Trophoblast cell (in vitro differentiated cells and primary cell): ENCODE results near the gene CLEC2D.

ENCODE experiments used
- DNase-seq, 2 donors: peaks; one replicate each; pipeline ENCODE4 v3.0.0-alpha.2; 2016
- H2AFZ ChIP-seq: 2 replicates; pipeline ENCODE4 v1.6.1; 2013; ENCODE audit warnings: low read length, moderate library complexity, mild to moderate bottlenecking; ENCODE audit not compliant: insufficient read depth, poor library complexity
- H2AK5ac ChIP-seq: 2 replicates; pipeline ENCODE4 v1.6.1; 2013; ENCODE audit warnings: mild to moderate bottlenecking, low read length
- H2BK120ac ChIP-seq: 2 replicates; pipeline ENCODE4 v1.6.1; 2013; ENCODE audit warnings: low read length, mild to moderate bottlenecking, moderate library complexity; ENCODE audit not compliant: insufficient read depth, poor library complexity
- H2BK12ac ChIP-seq: 2 replicates; pipeline ENCODE4 v1.6.1; 2013; ENCODE audit warnings: mild to moderate bottlenecking, low read length, moderate library complexity
- H2BK5ac ChIP-seq: 2 replicates; pipeline ENCODE4 v1.6.1; 2013; ENCODE audit warnings: low read length, low read depth, moderate library complexity, mild to moderate bottlenecking; ENCODE audit not compliant: poor library complexity
- H3K14ac ChIP-seq: 2 replicates; pipeline ENCODE4 v1.6.1; 2013; ENCODE audit warnings: mild to moderate bottlenecking, low read length
- H3K18ac ChIP-seq: 2 replicates; pipeline ENCODE4 v1.6.1; 2013; ENCODE audit warnings: mild to moderate bottlenecking, low read length
- H3K23ac ChIP-seq: 2 replicates; pipeline ENCODE4 v1.6.1; 2013; ENCODE audit warnings: low read length
- H3K27ac ChIP-seq: 2 replicates; pipeline ENCODE4 v1.5.1; 2013; ENCODE audit warnings: low read depth, mild to moderate bottlenecking, inconsistent platforms, low read length, moderate library complexity
- H3K27me3 ChIP-seq: 2 replicates; pipeline ENCODE4 v1.6.1; 2013; ENCODE audit warnings: inconsistent platforms, mild to moderate bottlenecking, low read length, moderate library complexity; ENCODE audit not compliant: insufficient read depth
- H3K36me3 ChIP-seq, 2 experiments: 1 replicate in 1 of 2; 2 replicates in 1 of 2; pipeline ENCODE4 v1.6.1; 2013; ENCODE audit warnings: low read length in 2 of 2, mild to moderate bottlenecking in 2 of 2, moderate library complexity in 1 of 2; ENCODE audit not compliant: insufficient read depth in 2 of 2, control insufficient read depth in 1 of 2
- H3K4ac ChIP-seq: 2 replicates; pipeline ENCODE4 v1.6.1; 2013; ENCODE audit warnings: low read depth, mild to moderate bottlenecking, low read length, moderate library complexity
- H3K4me1 ChIP-seq, 2 experiments: 1 replicate in 1 of 2; 2 replicates in 1 of 2; pipeline ENCODE4 v1.6.1; 2013; ENCODE audit warnings: low read length in 2 of 2, mild to moderate bottlenecking in 2 of 2, moderate library complexity in 1 of 2; ENCODE audit not compliant: insufficient read depth in 2 of 2, control insufficient read depth in 1 of 2
- H3K4me2 ChIP-seq: 2 replicates; pipeline ENCODE4 v1.6.1; 2013; ENCODE audit warnings: inconsistent platforms, mild to moderate bottlenecking, low read length, moderate library complexity
- H3K4me3 ChIP-seq: 2 replicates; pipeline ENCODE4 v1.5.1; 2013; ENCODE audit warnings: mild to moderate bottlenecking, low read depth, low read length, inconsistent platforms
- H3K79me1 ChIP-seq: one replicate; pipeline ENCODE4 v1.6.1; 2013; ENCODE audit warnings: low read length
- H3K79me2 ChIP-seq: 2 replicates; pipeline ENCODE4 v1.6.1; 2013; ENCODE audit warnings: low read length, mild to moderate bottlenecking; ENCODE audit not compliant: control insufficient read depth, insufficient read depth, poor library complexity
- H3K9ac ChIP-seq: 2 replicates; pipeline ENCODE4 v1.6.1; 2013; ENCODE audit warnings: mild to moderate bottlenecking, low read length
- H3K9me3 ChIP-seq: 2 replicates; pipeline ENCODE4 v1.6.1; 2013; ENCODE audit warnings: low read depth, mild to moderate bottlenecking, control low read depth, inconsistent platforms, low read length; ENCODE audit not compliant: insufficient read depth
- H4K12ac ChIP-seq: 2 replicates; pipeline ENCODE4 v1.6.1; 2013; ENCODE audit warnings: low read depth, mild to moderate bottlenecking, low read length, moderate library complexity
- H4K8ac ChIP-seq: 2 replicates; pipeline ENCODE4 v1.6.1; 2013; ENCODE audit warnings: low read depth, mild to moderate bottlenecking, low read length, moderate library complexity
- H4K91ac ChIP-seq: one replicate; pipeline ENCODE4 v1.6.1; 2013; ENCODE audit warnings: low read depth, mild to moderate bottlenecking, low read length, moderate library complexity
- WGBS: extraction: QIAGEN DNeasy Blood & Tissue Kit; methylation state at CpG from one replicate; pipeline ENCODE4 v1.1.7; 2013; ENCODE audit warnings: missing lambda C conversion rate; ENCODE audit not compliant: insufficient read length, insufficient coverage; ENCODE audit errors: extremely low coverage; 5-methylcytosine and 5-hydroxymethylcytosine counted together

The CLEC2D gene

DNA sequence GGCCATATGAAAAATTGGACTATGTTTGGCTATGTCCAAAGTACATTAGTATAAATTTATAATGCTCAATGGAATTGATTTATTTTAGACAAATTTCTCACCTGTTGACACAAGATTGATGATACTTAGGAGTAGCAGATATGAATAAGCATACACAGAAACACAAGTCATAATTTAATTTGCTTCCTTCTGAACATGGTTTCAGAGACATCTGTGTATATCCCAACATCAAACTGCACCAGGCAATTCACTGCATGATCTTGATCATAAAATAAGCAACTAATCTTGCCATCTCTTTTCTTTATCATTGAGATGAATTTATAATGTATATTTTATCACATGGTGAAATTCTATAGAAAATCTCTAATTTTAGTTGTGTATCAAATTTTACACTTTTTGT, 59.6 kb downstream of the CLEC2D start:
- no peaks in the 10 kb centered on the region for H3K27me3 ChIP-seq
- H3K9me3 ChIP-seq: no peaks in the 10 kb centered on the region
- H3K14ac ChIP-seq: no peak overlapping the region

DNA sequence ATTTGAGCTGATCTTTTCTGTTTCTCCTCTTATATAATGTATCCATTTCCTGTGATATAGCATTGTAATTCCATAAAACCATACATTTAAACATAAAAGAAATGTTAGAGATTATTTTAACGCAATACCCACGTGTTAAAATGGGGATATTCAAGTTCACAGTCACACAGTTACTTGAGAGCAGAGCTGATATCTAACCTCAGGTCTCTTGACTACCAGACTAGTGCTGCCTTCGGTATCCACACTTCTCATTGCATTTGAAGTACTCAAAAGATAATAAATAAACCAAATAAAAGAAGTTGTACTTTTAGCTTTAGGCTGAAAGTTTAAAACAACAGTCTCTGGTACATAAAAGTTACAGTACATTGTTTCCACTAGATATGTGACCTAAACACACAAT, 60.5 kb downstream of the CLEC2D start:
- H2AFZ ChIP-seq: no peak overlapping the region
- no peak overlapping the region for H3K4me3 ChIP-seq
- WGBS: no CpG with 5 or more reads among the region's 3 CpGs
- no peaks in the 10 kb centered on the region for H3K79me2 ChIP-seq
- H3K36me3 ChIP-seq: no peaks in the 10 kb centered on the region
- DNase-seq: no peak
- H3K4me2 ChIP-seq: no peak overlapping the region
- no peak overlapping the region for H2BK120ac ChIP-seq
- H4K8ac ChIP-seq: no peak overlapping the region
- H3K4ac ChIP-seq: no peak overlapping the region
- H2BK5ac ChIP-seq: no peak overlapping the region
- H2AK5ac ChIP-seq: no peak overlapping the region
- no peak overlapping the region for H3K27ac ChIP-seq
- H3K9me3 ChIP-seq: no peaks in the 10 kb centered on the region
- no peak overlapping the region for H3K9ac ChIP-seq
- H3K79me1 ChIP-seq: no peaks in the 10 kb centered on the region
- H3K4me1 ChIP-seq: no peaks in the 10 kb centered on the region
- H3K18ac ChIP-seq: no peak overlapping the region
- H4K12ac ChIP-seq: no peak overlapping the region
- H3K14ac ChIP-seq: no peak overlapping the region
- H2BK12ac ChIP-seq: no peak overlapping the region
- no peak overlapping the region for H4K91ac ChIP-seq
- H3K27me3 ChIP-seq: no peaks in the 10 kb centered on the region
- H3K23ac ChIP-seq: no peak overlapping the region

More for the DNA sequence above, 59.6 kb downstream of the CLEC2D start:
- no peak overlapping the region for H4K12ac ChIP-seq
- no peak overlapping the region for H3K27ac ChIP-seq
- no peak overlapping the region for H3K4ac ChIP-seq
- H4K91ac ChIP-seq: no peak overlapping the region
- H2BK12ac ChIP-seq: no peak overlapping the region
- no peaks in the 10 kb centered on the region for H3K79me1 ChIP-seq
- H3K18ac ChIP-seq: no peak overlapping the region
- no peak overlapping the region for H2BK120ac ChIP-seq
- DNase-seq: no peak
- no peak overlapping the region for H3K9ac ChIP-seq
- H2AK5ac ChIP-seq: no peak overlapping the region
- H3K4me3 ChIP-seq: no peak overlapping the region
- no peak overlapping the region for H2AFZ ChIP-seq
- H3K36me3 ChIP-seq: no peaks in the 10 kb centered on the region
- no peaks in the 10 kb centered on the region for H3K4me1 ChIP-seq
- no peak overlapping the region for H2BK5ac ChIP-seq
- no peak overlapping the region for H3K23ac ChIP-seq
- H3K79me2 ChIP-seq: no peaks in the 10 kb centered on the region
- H3K4me2 ChIP-seq: no peak overlapping the region
- H4K8ac ChIP-seq: no peak overlapping the region

DNA sequence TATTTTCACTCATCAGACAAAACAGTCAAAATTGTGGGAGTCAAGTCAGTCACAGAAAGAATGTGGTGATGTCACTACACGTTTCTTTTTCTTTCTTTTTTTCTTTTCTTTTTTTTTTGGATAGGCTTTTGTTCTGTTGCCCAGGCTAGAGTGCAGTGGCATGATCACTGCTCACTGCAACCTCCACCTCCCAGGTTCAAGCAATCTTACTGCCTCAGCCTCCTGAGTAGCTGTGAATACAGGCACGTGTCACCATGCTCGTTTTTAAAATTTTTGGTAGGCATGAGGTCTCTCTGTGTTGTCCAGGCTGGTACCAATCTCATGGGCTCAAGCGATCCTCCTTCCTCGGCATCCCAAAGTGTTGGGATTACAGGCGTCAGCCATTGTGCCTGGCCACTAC, 61.1 kb downstream of the CLEC2D start:
- Histone ChIP-seq H3K4ac (no peak overlapping the region), H3K23ac (no peak overlapping the region), H3K4me2 (no peak overlapping the region), H2AK5ac (no peak overlapping the region), H3K4me1 (no peaks in the 10 kb centered on the region), H4K91ac (no peak overlapping the region), H3K27ac (no peak overlapping the region), H2BK5ac (no peak overlapping the region), H4K12ac (no peak overlapping the region), H4K8ac (no peak overlapping the region), H3K9ac (no peak overlapping the region), H2BK12ac (no peak overlapping the region), H3K79me1 (no peaks in the 10 kb centered on the region), H3K9me3 (no peaks in the 10 kb centered on the region), H2AFZ (no peak overlapping the region), H3K14ac (no peak overlapping the region), H3K79me2 (no peaks in the 10 kb centered on the region), H2BK120ac (no peak overlapping the region), H3K18ac (no peak overlapping the region), H3K27me3 (no peaks in the 10 kb centered on the region), H3K4me3 (no peak overlapping the region), H3K36me3 (no peaks in the 10 kb centered on the region)
- WGBS: no CpG with 5 or more reads among the region's 6 CpGs
- no peak for DNase-seq

DNA sequence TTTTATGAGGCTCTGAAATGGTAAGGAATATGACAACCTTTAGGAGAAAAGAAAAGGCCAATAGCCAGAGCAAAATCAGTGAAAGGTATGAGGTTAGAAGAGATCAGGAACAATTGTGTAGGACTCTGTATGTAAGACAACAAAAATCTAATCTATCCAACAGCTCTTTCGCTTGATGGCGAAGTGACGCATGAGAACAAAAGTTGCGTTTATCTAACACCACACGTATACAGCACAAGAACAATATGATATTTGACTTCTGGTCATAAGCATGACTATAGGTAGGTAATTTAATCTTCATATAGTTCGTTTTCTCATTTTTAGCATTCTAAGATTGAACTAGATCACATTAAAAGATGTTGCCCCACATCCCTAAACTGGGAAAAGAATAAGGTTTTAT, 61.9 kb downstream of the CLEC2D start:
- no peak for DNase-seq
- H2BK5ac ChIP-seq: no peak overlapping the region
- no peak overlapping the region for H2AK5ac ChIP-seq
- WGBS: no CpG with 5 or more reads among the region's 6 CpGs
- H3K18ac ChIP-seq: no peak overlapping the region
- no peaks in the 10 kb centered on the region for H3K4me1 ChIP-seq
- no peak overlapping the region for H3K14ac ChIP-seq
- no peak overlapping the region for H4K91ac ChIP-seq
- no peaks in the 10 kb centered on the region for H3K79me1 ChIP-seq
- no peak overlapping the region for H2BK12ac ChIP-seq
- H3K9ac ChIP-seq: no peak overlapping the region
- no peak overlapping the region for H2BK120ac ChIP-seq
- H3K23ac ChIP-seq: no peak overlapping the region
- H3K4me3 ChIP-seq: no peak overlapping the region
- no peaks in the 10 kb centered on the region for H3K9me3 ChIP-seq
- no peaks in the 10 kb centered on the region for H3K79me2 ChIP-seq
- no peak overlapping the region for H2AFZ ChIP-seq
- H3K36me3 ChIP-seq: no peaks in the 10 kb centered on the region
- H3K27me3 ChIP-seq: no peaks in the 10 kb centered on the region
- H4K12ac ChIP-seq: no peak overlapping the region
- no peak overlapping the region for H3K4ac ChIP-seq
- no peak overlapping the region for H3K4me2 ChIP-seq
- H3K27ac ChIP-seq: no peak overlapping the region
- no peak overlapping the region for H4K8ac ChIP-seq

DNA sequence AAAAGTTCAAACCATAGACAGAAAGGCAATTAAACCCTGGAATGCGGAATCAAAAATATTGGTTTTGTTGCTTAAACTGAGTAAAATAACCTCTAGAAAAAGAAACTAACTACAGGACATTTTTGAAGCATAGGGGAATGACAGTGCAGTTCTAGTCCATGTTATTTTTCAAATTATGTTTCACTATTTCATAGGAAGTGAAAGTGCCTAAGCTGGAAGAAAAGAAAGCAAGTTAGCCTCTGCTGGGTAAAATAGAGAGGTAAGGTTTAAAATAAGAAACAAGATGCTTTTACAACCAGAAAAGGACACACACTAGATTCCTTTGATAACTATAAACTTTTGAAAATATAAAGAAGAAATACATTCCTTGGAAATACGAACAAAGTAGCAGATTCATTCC, 62.3 kb downstream of the CLEC2D start:
- Histone ChIP-seq H2AFZ (no peak overlapping the region), H3K4me1 (no peaks in the 10 kb centered on the region), H3K79me1 (no peaks in the 10 kb centered on the region), H3K18ac (no peak overlapping the region), H3K4me2 (no peak overlapping the region), H3K4me3 (no peak overlapping the region), H2AK5ac (no peak overlapping the region), H2BK5ac (no peak overlapping the region), H3K23ac (no peak overlapping the region), H2BK120ac (no peak overlapping the region), H3K79me2 (no peaks in the 10 kb centered on the region), H3K4ac (no peak overlapping the region), H3K36me3 (no peaks in the 10 kb centered on the region), H4K12ac (no peak overlapping the region), H3K9ac (no peak overlapping the region), H3K14ac (no peak overlapping the region), H4K91ac (no peak overlapping the region), H3K9me3 (no peaks in the 10 kb centered on the region), H2BK12ac (no peak overlapping the region), H3K27ac (no peak overlapping the region), H4K8ac (no peak overlapping the region), H3K27me3 (no peaks in the 10 kb centered on the region)
- no peak for DNase-seq
- no CpG with 5 or more reads among the region's 2 CpGs for WGBS
